Breast epithelium (tissue), 3 donors: Measurements from ENCODE around the gene TFPT.
"Not testable (repeated sequence)": the region's sequence is repeated elsewhere in the genome, so short reads cannot be mapped to it uniquely, and the experiment has no call there.

Experiments used
- POLR2AphosphoS5 ChIP-seq, 3 donors: sonication (generic); formaldehyde crosslinking; IDR thresholded peaks; one replicate each; pipeline ENCODE4 v1.6.1; 2017; ENCODE audit warnings: antibody characterized with exemption in 3 of 3
- TF ChIP-seq, protein P1 (sequence below), 3 donors: fragments of 450-650 bp; IDR thresholded peaks; one replicate each; pipeline ENCODE4 v1.5.1; 2016 to 2017; ENCODE audit warnings: antibody characterized with exemption in 3 of 3, mild to moderate bottlenecking in 3 of 3, moderate library complexity in 3 of 3

DNA sequence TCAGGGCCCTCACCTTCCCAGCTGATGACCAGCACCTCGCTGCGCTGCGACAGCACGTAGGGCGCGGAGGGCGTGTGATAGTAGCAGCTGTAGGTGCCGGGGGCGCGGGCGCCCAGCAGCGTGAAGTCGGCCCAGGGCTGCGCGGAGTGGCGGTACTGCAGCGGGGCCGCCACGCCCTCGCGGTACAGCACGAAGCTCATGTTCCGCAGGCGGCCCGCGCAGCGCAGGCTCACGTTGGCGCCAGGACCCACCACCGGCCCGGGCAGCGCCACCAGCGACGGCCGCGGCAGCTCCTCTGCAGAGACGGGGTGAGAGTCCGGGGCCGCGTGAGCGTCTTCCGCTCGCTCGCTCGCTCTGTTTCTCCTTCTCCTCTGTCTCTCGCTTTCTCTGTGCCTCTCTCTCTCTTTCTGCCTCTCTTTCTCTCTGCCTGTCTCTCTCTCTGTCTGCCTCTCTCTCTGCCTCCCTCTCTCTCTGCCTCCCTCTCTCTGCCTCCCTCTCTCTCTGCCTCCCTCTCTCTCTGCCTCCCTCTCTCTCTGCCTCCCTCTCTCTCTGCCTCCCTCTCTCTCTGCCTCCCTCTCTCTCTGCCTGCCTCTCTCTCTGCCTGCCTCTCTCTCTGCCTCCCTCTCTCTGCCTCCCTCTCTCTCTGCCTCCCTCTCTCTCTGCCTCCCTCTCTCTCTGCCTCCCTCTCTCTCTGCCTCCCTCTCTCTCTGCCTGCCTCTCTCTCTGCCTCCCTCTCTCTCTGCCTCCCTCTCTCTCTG lies 19.4 kb downstream of the TFPT start:
- TF ChIP-seq, protein P1, sequence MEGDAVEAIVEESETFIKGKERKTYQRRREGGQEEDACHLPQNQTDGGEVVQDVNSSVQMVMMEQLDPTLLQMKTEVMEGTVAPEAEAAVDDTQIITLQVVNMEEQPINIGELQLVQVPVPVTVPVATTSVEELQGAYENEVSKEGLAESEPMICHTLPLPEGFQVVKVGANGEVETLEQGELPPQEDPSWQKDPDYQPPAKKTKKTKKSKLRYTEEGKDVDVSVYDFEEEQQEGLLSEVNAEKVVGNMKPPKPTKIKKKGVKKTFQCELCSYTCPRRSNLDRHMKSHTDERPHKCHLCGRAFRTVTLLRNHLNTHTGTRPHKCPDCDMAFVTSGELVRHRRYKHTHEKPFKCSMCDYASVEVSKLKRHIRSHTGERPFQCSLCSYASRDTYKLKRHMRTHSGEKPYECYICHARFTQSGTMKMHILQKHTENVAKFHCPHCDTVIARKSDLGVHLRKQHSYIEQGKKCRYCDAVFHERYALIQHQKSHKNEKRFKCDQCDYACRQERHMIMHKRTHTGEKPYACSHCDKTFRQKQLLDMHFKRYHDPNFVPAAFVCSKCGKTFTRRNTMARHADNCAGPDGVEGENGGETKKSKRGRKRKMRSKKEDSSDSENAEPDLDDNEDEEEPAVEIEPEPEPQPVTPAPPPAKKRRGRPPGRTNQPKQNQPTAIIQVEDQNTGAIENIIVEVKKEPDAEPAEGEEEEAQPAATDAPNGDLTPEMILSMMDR (IDR thresholded peaks at IDR 0.05): not testable (repeated sequence)
- not testable (repeated sequence) for TF ChIP-seq POLR2AphosphoS5 (IDR thresholded peaks at IDR 0.05)
